Prostate gland (tissue), 2 donors: ENCODE measurements around the gene ZDHHC4. TPM values are rescaled to one million over a fixed set of nuclear protein-coding genes. Genes with fewer than 3 reads are reported as not detected.

Source experiments
- DNase-seq: peaks from one replicate; pipeline ENCODE4 v3.0.0-alpha.2; 2019; ENCODE audit warnings: low spot score
- H3K27ac ChIP-seq, 2 donors: fragments of 200-600 bp; sonication (generic); 2 replicates each; pipeline ENCODE4 v1.5.1; 2017 to 2019
- H3K27me3 ChIP-seq: fragments of 200-600 bp; sonication (generic); replicated peaks from 2 replicates; pipeline ENCODE4 v1.5.1; 2019; ENCODE audit not compliant: insufficient read depth
- H3K36me3 ChIP-seq, 2 donors: fragments of 200-600 bp; sonication (generic); 1 replicate in 1 of 2; 2 replicates in 1 of 2; pipeline versions ENCODE4 v1.5.1 to v1.8.1; 2017 to 2019
- H3K4me1 ChIP-seq: fragments of 200-600 bp; sonication (generic); replicated peaks from 2 replicates; pipeline ENCODE4 v1.5.1; 2019
- H3K4me3 ChIP-seq, 2 donors: fragments of 200-600 bp; sonication (generic); 2 replicates each; pipeline ENCODE4 v1.5.1; 2017 to 2019
- H3K9me3 ChIP-seq: fragments of 200-600 bp; sonication (generic); 2 replicates; pipeline ENCODE4 v1.5.1; 2017
- POLR2A ChIP-seq: fragments of 450-650 bp; IDR thresholded peaks from one replicate; pipeline ENCODE4 v1.6.1; 2016; ENCODE audit warnings: antibody characterized with exemption, mild to moderate bottlenecking
- POLR2AphosphoS5 ChIP-seq: sonication (generic); formaldehyde crosslinking; IDR thresholded peaks from one replicate; pipeline ENCODE4 v1.6.1; 2017; ENCODE audit warnings: antibody characterized with exemption
- WGBS: methylation state at CpG from one replicate; pipeline ENCODE4 v1.1.5; 2018; 5-methylcytosine and 5-hydroxymethylcytosine counted together
- intact Hi-C: fragments of 100-400 bp; cut with DNase I; formaldehyde crosslinking; loops from one replicate; pipeline ENCODE4 v1.14.2; 2022
- total RNA-seq, 2 donors: library from RNA; depleted of rRNA; stranded (reverse); fragments of >200 nt; gene quantifications; one replicate each; pipeline ENCODE4 v1.1.0, GENCODE V29; 2016
- TF ChIP-seq, protein P1 (sequence below), 4 experiments: fragments of 200-600 bp in 2 of 4; fragments of 450-650 bp in 2 of 4; sonication (generic) in 2 of 4; IDR thresholded peaks; 1 replicate in 3 of 4; 2 replicates in 1 of 4; pipeline ENCODE4 v1.5.1; 2016 to 2019; ENCODE audit warnings: antibody characterized with exemption in 4 of 4, mild to moderate bottlenecking in 2 of 4, moderate library complexity in 2 of 4

The ZDHHC4 gene
- total RNA-seq, 2 donors from 2014 or later = 69.9 to 73.3 TPM

DNA sequence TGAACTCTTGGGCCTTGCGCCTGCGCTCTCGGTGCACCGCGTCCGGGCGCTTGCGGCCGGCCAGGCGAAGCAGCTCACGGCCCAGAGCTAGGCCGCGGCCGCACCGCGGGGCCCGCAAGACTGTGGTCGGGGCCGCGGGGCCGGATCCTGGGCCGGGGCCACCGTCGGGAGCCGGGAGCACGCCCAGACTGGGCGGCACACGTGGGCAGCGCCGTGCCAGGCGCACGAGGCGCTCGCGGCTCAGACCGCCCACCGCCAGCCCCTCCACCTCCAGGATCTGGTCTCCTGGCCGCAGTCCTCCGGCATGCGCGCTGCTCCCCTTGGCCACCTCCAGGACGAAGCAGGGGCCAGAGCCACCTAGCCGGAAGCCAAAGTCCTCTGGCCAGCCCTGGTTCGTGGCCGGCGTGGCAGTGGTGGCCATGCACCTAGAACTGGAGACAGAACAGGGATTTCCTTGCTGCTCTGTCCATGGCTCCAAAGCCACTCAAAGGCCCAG lies 26.2 kb upstream of the ZDHHC4 start, which contains the start of gene GRID2IP:
GRID2IP (minus strand) TSS at position 446 of the 496 bp plus-strand sequence; CDS start at position 421, 25 bp downstream.
- H3K4me3 ChIP-seq = no peak within 1 kb of the TSS
- no peak within 1 kb of the TSS for H3K27ac ChIP-seq
- no peaks in the 10 kb centered on the region for H3K27me3 ChIP-seq
- H3K9me3 ChIP-seq = no peaks in the 10 kb centered on the region
- H3K36me3 ChIP-seq = no peaks in the 10 kb centered on the region
- TF ChIP-seq POLR2AphosphoS5 (no peak), POLR2A (no peak)
- TF ChIP-seq, protein P1, sequence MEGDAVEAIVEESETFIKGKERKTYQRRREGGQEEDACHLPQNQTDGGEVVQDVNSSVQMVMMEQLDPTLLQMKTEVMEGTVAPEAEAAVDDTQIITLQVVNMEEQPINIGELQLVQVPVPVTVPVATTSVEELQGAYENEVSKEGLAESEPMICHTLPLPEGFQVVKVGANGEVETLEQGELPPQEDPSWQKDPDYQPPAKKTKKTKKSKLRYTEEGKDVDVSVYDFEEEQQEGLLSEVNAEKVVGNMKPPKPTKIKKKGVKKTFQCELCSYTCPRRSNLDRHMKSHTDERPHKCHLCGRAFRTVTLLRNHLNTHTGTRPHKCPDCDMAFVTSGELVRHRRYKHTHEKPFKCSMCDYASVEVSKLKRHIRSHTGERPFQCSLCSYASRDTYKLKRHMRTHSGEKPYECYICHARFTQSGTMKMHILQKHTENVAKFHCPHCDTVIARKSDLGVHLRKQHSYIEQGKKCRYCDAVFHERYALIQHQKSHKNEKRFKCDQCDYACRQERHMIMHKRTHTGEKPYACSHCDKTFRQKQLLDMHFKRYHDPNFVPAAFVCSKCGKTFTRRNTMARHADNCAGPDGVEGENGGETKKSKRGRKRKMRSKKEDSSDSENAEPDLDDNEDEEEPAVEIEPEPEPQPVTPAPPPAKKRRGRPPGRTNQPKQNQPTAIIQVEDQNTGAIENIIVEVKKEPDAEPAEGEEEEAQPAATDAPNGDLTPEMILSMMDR (IDR thresholded peaks at IDR 0.05) = no peak
- no peak for DNase-seq
- WGBS = 76% methylated on average over 45 of the region's 46 CpGs
- H3K4me1 ChIP-seq = no peaks in the 10 kb centered on the region
- intact Hi-C loops = no loop called here

DNA sequence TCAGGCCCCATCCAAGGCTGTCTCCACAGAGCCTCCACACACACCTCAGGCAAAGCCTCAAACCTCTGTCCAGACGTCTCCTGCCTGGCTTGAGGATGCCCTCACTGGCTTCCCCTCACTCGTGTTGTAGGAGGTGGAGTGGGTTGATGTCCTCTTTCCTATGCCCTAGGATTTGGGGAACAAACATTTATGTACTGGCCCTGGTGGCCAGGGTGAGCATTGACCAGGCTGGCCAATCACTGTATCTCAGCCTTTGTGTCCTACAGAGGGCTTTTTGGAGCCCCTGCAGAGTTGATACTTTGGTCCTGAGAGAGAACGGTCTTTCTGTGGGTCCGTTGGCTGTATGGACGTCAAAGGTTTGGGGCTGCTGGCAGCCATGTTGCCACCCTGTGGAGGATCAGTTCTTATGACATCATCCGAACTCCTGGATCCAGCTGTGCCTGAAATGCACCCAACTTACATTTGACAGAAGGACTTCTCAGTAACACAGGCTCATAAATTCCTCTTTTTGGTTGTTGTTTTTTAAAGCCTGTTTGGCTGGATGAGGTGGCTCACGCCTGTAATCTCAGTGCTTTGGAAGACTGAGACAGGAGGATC lies 23.7 kb upstream of the ZDHHC4 start:
- no peaks in the 10 kb centered on the region for H3K36me3 ChIP-seq
- H3K27ac ChIP-seq = no peak overlapping the region
- H3K27me3 ChIP-seq = no peaks in the 10 kb centered on the region
- intact Hi-C loops = no loop called here
- no peaks in the 10 kb centered on the region for H3K9me3 ChIP-seq
- TF ChIP-seq POLR2A (no peak), POLR2AphosphoS5 (no peak)
- TF ChIP-seq, protein P1 (IDR thresholded peaks at IDR 0.05) = no peak
- no peak overlapping the region for H3K4me3 ChIP-seq
- no peak for DNase-seq
- WGBS = 79% methylated on average over 7 of the region's 7 CpGs
- no peaks in the 10 kb centered on the region for H3K4me1 ChIP-seq

DNA sequence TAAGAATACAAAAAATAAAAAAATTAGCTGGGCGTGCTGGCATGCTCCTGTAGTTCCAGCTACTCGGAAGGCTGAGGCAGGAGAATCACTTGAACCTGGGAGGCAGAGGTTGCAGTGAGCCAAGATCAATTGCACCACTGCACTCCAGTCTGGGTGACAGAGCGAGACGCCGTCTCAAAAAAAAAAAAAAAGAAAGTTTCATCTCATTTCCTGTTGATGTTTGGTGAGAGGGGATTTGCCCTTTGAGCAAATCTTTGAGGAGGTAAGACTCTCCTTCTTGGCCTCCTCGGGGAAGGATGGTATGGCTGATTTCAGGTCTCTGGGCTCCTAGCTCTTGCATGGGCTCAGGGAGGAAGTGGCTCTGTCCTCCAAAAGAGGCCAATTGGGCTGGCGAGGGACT lies 22.4 kb upstream of the ZDHHC4 start:
- no peaks in the 10 kb centered on the region for H3K9me3 ChIP-seq
- TF ChIP-seq, protein P1 (IDR thresholded peaks at IDR 0.05) = no peak
- TF ChIP-seq POLR2A (no peak), POLR2AphosphoS5 (no peak)

DNA sequence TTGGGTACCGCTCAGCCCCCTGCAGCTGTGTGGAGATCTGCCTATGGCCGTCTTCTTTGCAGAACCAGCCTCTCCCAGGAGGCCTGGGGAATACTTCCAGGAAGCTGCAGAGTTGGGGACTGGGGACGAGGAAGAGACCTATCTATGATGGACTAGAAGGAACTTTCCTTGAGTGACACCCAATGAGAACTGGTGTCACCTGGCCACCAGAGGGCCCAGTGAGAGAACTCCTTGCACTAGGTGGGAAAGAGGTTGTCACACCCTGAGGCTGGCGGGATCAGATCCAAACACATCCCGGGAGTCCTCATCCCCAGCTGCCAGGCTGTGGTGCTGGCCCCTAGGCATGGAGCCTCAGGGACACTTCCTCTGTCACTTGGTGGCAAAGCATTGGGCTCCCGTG lies 21.1 kb upstream of the ZDHHC4 start:
- TF ChIP-seq, protein P1 (IDR thresholded peaks at IDR 0.05) = no peak
- TF ChIP-seq POLR2A (no peak), POLR2AphosphoS5 (no peak)
- DNase-seq = no peak
- WGBS = 71% methylated on average over 6 of the region's 6 CpGs
- Histone ChIP-seq H3K36me3 (no peaks in the 10 kb centered on the region), H3K4me1 (no peaks in the 10 kb centered on the region), H3K4me3 (no peak overlapping the region), H3K9me3 (no peaks in the 10 kb centered on the region), H3K27me3 (no peaks in the 10 kb centered on the region), H3K27ac (no peak overlapping the region)
- intact Hi-C loops = no loop called here

More for the DNA sequence above, 22.4 kb upstream of the ZDHHC4 start:
- 81% methylated on average over 7 of the region's 7 CpGs for WGBS
- Histone ChIP-seq H3K27ac (no peak overlapping the region), H3K4me1 (no peaks in the 10 kb centered on the region), H3K4me3 (no peak overlapping the region), H3K27me3 (no peaks in the 10 kb centered on the region), H3K36me3 (no peaks in the 10 kb centered on the region)
- intact Hi-C loops = no loop called here
- DNase-seq = no peak

DNA sequence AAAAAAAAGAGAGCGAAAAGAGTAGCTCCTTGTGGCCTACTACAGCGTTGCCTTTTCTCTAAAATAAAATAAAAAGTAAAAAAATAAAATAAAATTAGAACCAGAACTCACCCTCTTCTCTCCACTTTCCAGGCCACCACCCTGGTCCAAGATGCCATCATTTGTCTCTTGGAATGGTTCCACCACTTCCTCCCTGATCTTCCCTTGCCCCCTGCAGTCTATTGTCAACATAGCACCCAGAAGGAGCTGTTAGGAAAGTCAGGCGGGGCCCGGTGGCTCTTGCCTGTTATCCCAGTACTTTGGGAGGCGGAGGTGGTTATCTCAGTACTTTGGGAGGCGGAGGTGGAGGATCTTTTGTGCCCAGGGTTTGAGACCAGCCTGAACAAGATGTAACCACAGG lies 18.4 kb upstream of the ZDHHC4 start:
- Histone ChIP-seq H3K36me3 (no peaks in the 10 kb centered on the region), H3K4me1 (no peaks in the 10 kb centered on the region), H3K27me3 (no peaks in the 10 kb centered on the region), H3K4me3 (no peak overlapping the region), H3K9me3 (no peaks in the 10 kb centered on the region), H3K27ac (no peak overlapping the region)
- intact Hi-C loops = no loop called here
- DNase-seq = no peak
- TF ChIP-seq, protein P1 (IDR thresholded peaks at IDR 0.05) = no peak
- TF ChIP-seq POLR2A = no peak
- TF ChIP-seq POLR2AphosphoS5 = no peak
- WGBS = 68% methylated on average over 6 of the region's 6 CpGs
